Ectodermal cell (in vitro differentiated cells): ENCODE results near the gene FGD6.

ENCODE experiments used
- H3K27ac ChIP-seq: 2 replicates; pipeline ENCODE4 v1.7.0; 2013; ENCODE audit warnings: mild to moderate bottlenecking, low read depth, low read length; ENCODE audit not compliant: insufficient read depth, poor library complexity, severe bottlenecking
- H3K27me3 ChIP-seq: 2 replicates; pipeline ENCODE4 v1.7.0; 2013; ENCODE audit warnings: mild to moderate bottlenecking, low read length; ENCODE audit not compliant: insufficient read depth, control insufficient read depth, poor library complexity, severe bottlenecking
- H3K36me3 ChIP-seq: one replicate; pipeline ENCODE4 v1.7.0; 2013; ENCODE audit warnings: low read length; ENCODE audit not compliant: control insufficient read depth, insufficient read depth
- H3K4me1 ChIP-seq: one replicate; pipeline ENCODE4 v1.7.0; 2013; ENCODE audit warnings: low read length; ENCODE audit not compliant: control insufficient read depth, insufficient read depth
- H3K4me3 ChIP-seq: 2 replicates; pipeline ENCODE4 v1.7.0; 2013; ENCODE audit warnings: low read depth, low read length, control low read depth; ENCODE audit not compliant: insufficient read depth
- H3K9me3 ChIP-seq: 2 replicates; pipeline ENCODE4 v1.7.0; 2013; ENCODE audit warnings: mild to moderate bottlenecking, low read length, moderate library complexity; ENCODE audit not compliant: control insufficient read depth
- WGBS, 2 experiments: methylation state at CpG; one replicate each; pipeline ENCODE4 v1.1.7; 2013; ENCODE audit warnings: missing lambda C conversion rate in 2 of 2; 5-methylcytosine and 5-hydroxymethylcytosine counted together

Gene FGD6

GRCh38 chr12:95077341-95077740 lies 139.9 kb downstream of the FGD6 start:
- H3K9me3 ChIP-seq: no peaks in the 10 kb centered on the region
- 95% methylated on average over 4 of the region's 4 CpGs for whole genome bisulfite sequencing, 2 experiments
- no peaks in the 10 kb centered on the region for H3K4me1 ChIP-seq
- H3K4me3 ChIP-seq: no peak overlapping the region
- H3K27ac ChIP-seq: no peak overlapping the region
- H3K36me3 ChIP-seq: no peaks in the 10 kb centered on the region
- H3K27me3 ChIP-seq: no peaks in the 10 kb centered on the region

GRCh38 chr12:95074766-95075165 lies 142.5 kb downstream of the FGD6 start:
- Histone ChIP-seq H3K27me3 (no peaks in the 10 kb centered on the region), H3K4me1 (no peaks in the 10 kb centered on the region)
- WGBS, 2 experiments: 89 to 90% methylated on average over 5 of the region's 5 CpGs

GRCh38 chr12:95073698-95074520 lies 143.4 kb downstream of the FGD6 start:
- no peak overlapping the region for H3K27ac ChIP-seq
- no peaks in the 10 kb centered on the region for H3K4me1 ChIP-seq
- H3K27me3 ChIP-seq: no peaks in the 10 kb centered on the region
- H3K36me3 ChIP-seq: no peaks in the 10 kb centered on the region
- H3K9me3 ChIP-seq: no peaks in the 10 kb centered on the region
- WGBS, 2 experiments: 62 to 64% methylated on average over 23 of the region's 23 CpGs
- peak overlapping the region; percentile 86 for H3K4me3 ChIP-seq

More at GRCh38 chr12:95074766-95075165, 142.5 kb downstream of the FGD6 start:
- Histone ChIP-seq H3K27ac (no peak overlapping the region), H3K9me3 (no peaks in the 10 kb centered on the region), H3K4me3 (no peak overlapping the region), H3K36me3 (no peaks in the 10 kb centered on the region)

- Histone ChIP-seq H3K9me3 (no peaks in the 10 kb centered on the region), H3K4me3 (peak within 1 kb of the TSS; percentile 86), H3K27me3 (no peaks in the 10 kb centered on the region), H3K27ac (peak within 1 kb of the TSS; percentile 94), H3K4me1 (no peaks in the 10 kb centered on the region), H3K36me3 (no peaks in the 10 kb centered on the region)
- WGBS, 2 experiments: 0% methylated on average over 99 of the region's 99 CpGs
These were observed 144.2 kb downstream of the FGD6 start, which contains the start of gene NR2C1 for GRCh38 chr12:95072900-95073697. Gene NR2C1, minus strand, starts transcription at chr12:95073618. Its CDS starts 6,234 bp downstream, at chr12:95067384.

- Histone ChIP-seq H3K9me3 (no peaks in the 10 kb centered on the region), H3K36me3 (peaks cover 18% of the 10 kb centered on the region), H3K4me3 (no peak overlapping the region), H3K4me1 (no peaks in the 10 kb centered on the region), H3K27me3 (no peaks in the 10 kb centered on the region), H3K27ac (no peak overlapping the region)
- 88 to 94% methylated on average over 1 of the region's 1 CpG for WGBS, 2 experiments
These were observed 146.9 kb downstream of the FGD6 start for GRCh38 chr12:95070378-95070777.

- WGBS, 2 experiments: 93 to 96% methylated on average over 4 of the region's 7 CpGs
- peaks cover 39% of the 10 kb centered on the region for H3K36me3 ChIP-seq
These were observed 151.0 kb downstream of the FGD6 start for GRCh38 chr12:95066091-95066855.

GRCh38 chr12:95060951-95061350 lies 156.3 kb downstream of the FGD6 start:
- WGBS, 2 experiments: 100% methylated on average over 1 of the region's 1 CpG
- Histone ChIP-seq H3K9me3 (no peaks in the 10 kb centered on the region), H3K4me1 (no peaks in the 10 kb centered on the region), H3K4me3 (no peak overlapping the region), H3K27ac (no peak overlapping the region), H3K36me3 (peaks cover 54% of the 10 kb centered on the region), H3K27me3 (no peaks in the 10 kb centered on the region)

More at GRCh38 chr12:95066091-95066855, 151.0 kb downstream of the FGD6 start:
- no peaks in the 10 kb centered on the region for H3K4me1 ChIP-seq
- no peak overlapping the region for H3K27ac ChIP-seq
- H3K9me3 ChIP-seq: no peaks in the 10 kb centered on the region
- no peak overlapping the region for H3K4me3 ChIP-seq
- no peaks in the 10 kb centered on the region for H3K27me3 ChIP-seq

- WGBS, 2 experiments: 93 to 98% methylated on average over 2 to 3 of the region's 4 CpGs
- no peak overlapping the region for H3K4me3 ChIP-seq
- no peaks in the 10 kb centered on the region for H3K27me3 ChIP-seq
- peaks cover 46% of the 10 kb centered on the region for H3K36me3 ChIP-seq
- no peaks in the 10 kb centered on the region for H3K4me1 ChIP-seq
- H3K27ac ChIP-seq: no peak overlapping the region
- H3K9me3 ChIP-seq: no peaks in the 10 kb centered on the region
These were observed 157.3 kb downstream of the FGD6 start for GRCh38 chr12:95059984-95060383.

GRCh38 chr12:95057424-95057823 lies 159.8 kb downstream of the FGD6 start:
- H3K36me3 ChIP-seq: peaks cover 40% of the 10 kb centered on the region
- no peak overlapping the region for H3K27ac ChIP-seq
- 98% methylated on average over 3 of the region's 3 CpGs for WGBS, 2 experiments
- no peaks in the 10 kb centered on the region for H3K27me3 ChIP-seq
- no peak overlapping the region for H3K4me3 ChIP-seq
- H3K4me1 ChIP-seq: peaks cover 4% of the 10 kb centered on the region
- no peaks in the 10 kb centered on the region for H3K9me3 ChIP-seq
